Panc1 (cell line): Measurements from ENCODE around the gene ADGRG7.

Source experiments
- POLR2AphosphoS5 ChIP-seq: IDR thresholded peaks from 2 replicates; pipeline ENCODE4 v1.6.1; 2012; ENCODE audit warnings: mild to moderate bottlenecking, low read depth, low read length, moderate library complexity
- SIN3A ChIP-seq: IDR thresholded peaks from 2 replicates; pipeline ENCODE4 v1.6.1; 2012; ENCODE audit warnings: low read depth, mild to moderate bottlenecking, low read length, moderate library complexity, borderline replicate concordance; ENCODE audit not compliant: insufficient read depth
- TCF7L2 ChIP-seq: IDR thresholded peaks from 2 replicates; pipeline ENCODE4 v1.6.1; 2011; ENCODE audit warnings: mild to moderate bottlenecking, low read depth, low read length, inconsistent platforms
- TF ChIP-seq, protein P1 (sequence below): fragments of 450-650 bp; IDR thresholded peaks from 2 replicates; pipeline ENCODE4 v1.5.1; 2017; ENCODE audit warnings: mild to moderate bottlenecking
- TF ChIP-seq, protein P2 (sequence below), 2 experiments: IDR thresholded peaks; 2 replicates each; pipeline ENCODE4 v1.6.1; 2011 to 2012; ENCODE audit warnings: low read depth in 2 of 2, control low read depth in 1 of 2, low read length in 1 of 2, mild to moderate bottlenecking in 1 of 2, moderate library complexity in 1 of 2; ENCODE audit not compliant: insufficient read depth in 1 of 2

DNA sequence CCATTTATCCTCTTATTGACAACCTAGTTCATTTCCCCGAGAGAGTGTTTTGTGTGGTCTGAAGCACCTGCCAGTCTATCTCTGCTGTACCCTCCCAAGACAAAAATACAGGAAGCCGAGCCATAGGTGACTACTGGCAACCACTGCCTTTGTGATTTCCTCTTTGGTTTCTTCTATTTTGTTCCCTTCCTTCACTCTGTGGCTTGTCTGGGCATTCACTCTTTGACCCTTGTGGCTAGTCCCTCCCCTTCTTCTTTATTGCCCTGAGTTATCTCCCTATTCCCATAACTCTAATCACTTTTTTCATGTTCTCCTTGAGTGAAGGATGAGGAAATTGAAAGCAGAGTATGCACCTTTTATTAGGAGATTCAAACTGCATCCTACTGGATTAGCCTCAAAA, at the start of gene ADGRG7:
- TF ChIP-seq, protein P1, sequence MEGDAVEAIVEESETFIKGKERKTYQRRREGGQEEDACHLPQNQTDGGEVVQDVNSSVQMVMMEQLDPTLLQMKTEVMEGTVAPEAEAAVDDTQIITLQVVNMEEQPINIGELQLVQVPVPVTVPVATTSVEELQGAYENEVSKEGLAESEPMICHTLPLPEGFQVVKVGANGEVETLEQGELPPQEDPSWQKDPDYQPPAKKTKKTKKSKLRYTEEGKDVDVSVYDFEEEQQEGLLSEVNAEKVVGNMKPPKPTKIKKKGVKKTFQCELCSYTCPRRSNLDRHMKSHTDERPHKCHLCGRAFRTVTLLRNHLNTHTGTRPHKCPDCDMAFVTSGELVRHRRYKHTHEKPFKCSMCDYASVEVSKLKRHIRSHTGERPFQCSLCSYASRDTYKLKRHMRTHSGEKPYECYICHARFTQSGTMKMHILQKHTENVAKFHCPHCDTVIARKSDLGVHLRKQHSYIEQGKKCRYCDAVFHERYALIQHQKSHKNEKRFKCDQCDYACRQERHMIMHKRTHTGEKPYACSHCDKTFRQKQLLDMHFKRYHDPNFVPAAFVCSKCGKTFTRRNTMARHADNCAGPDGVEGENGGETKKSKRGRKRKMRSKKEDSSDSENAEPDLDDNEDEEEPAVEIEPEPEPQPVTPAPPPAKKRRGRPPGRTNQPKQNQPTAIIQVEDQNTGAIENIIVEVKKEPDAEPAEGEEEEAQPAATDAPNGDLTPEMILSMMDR = no peak
- TF ChIP-seq, protein P2, sequence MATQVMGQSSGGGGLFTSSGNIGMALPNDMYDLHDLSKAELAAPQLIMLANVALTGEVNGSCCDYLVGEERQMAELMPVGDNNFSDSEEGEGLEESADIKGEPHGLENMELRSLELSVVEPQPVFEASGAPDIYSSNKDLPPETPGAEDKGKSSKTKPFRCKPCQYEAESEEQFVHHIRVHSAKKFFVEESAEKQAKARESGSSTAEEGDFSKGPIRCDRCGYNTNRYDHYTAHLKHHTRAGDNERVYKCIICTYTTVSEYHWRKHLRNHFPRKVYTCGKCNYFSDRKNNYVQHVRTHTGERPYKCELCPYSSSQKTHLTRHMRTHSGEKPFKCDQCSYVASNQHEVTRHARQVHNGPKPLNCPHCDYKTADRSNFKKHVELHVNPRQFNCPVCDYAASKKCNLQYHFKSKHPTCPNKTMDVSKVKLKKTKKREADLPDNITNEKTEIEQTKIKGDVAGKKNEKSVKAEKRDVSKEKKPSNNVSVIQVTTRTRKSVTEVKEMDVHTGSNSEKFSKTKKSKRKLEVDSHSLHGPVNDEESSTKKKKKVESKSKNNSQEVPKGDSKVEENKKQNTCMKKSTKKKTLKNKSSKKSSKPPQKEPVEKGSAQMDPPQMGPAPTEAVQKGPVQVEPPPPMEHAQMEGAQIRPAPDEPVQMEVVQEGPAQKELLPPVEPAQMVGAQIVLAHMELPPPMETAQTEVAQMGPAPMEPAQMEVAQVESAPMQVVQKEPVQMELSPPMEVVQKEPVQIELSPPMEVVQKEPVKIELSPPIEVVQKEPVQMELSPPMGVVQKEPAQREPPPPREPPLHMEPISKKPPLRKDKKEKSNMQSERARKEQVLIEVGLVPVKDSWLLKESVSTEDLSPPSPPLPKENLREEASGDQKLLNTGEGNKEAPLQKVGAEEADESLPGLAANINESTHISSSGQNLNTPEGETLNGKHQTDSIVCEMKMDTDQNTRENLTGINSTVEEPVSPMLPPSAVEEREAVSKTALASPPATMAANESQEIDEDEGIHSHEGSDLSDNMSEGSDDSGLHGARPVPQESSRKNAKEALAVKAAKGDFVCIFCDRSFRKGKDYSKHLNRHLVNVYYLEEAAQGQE (IDR thresholded peaks at IDR 0.05; ENCODE audit: insufficient read depth in 1 of 2, low read depth in 2 of 2, low read length in 1 of 2) = no peak
- TF ChIP-seq POLR2AphosphoS5 (no peak), SIN3A (no peak), TCF7L2 (no peak)
